Endothelial cell of umbilical vein (primary cell): ENCODE measurements around the gene SZT2.

Experiments used
- CTCF ChIP-seq, 2 donors: IDR thresholded peaks; 1 replicate in 1 of 2; 2 replicates in 1 of 2; pipeline ENCODE4 v1.5.1; 2011; ENCODE audit warnings: low read length in 2 of 2, mild to moderate bottlenecking in 2 of 2, moderate library complexity in 2 of 2, control low read depth in 1 of 2, inconsistent platforms in 1 of 2, low read depth in 1 of 2; ENCODE audit not compliant: insufficient read depth in 1 of 2; ENCODE audit errors: extremely low read depth in 1 of 2
- GATA2 ChIP-seq: IDR thresholded peaks from 2 replicates; pipeline ENCODE4 v1.7.0; 2011; ENCODE audit warnings: low read depth, mild to moderate bottlenecking, moderate library complexity, mixed read lengths, low read length; ENCODE audit not compliant: insufficient read length, insufficient read depth
- POLR2A ChIP-seq: IDR thresholded peaks from 2 replicates; pipeline ENCODE4 v1.6.1; 2012; ENCODE audit warnings: low read depth, mild to moderate bottlenecking, control low read depth, low read length

GRCh38 chr1:43479414-43479813, 89.7 kb downstream of the SZT2 start:
- no peak for TF ChIP-seq CTCF (IDR thresholded peaks at IDR 0.05; ENCODE audit: extremely low read depth in 1 of 2, insufficient read depth in 1 of 2, low read depth in 1 of 2, low read length in 2 of 2)
- no peak for TF ChIP-seq POLR2A
- no peak for TF ChIP-seq GATA2
